HepG2 (cell line): ENCODE measurements around the gene BSG. TPM values are rescaled to one million over a fixed set of nuclear protein-coding genes. Genes with fewer than 3 reads are reported as not detected.
A peak's percentile ranks its signal among the peaks of the same experiment; 100 is the strongest.

Experiments
- DR1 ChIP-seq: sonication (generic); formaldehyde crosslinking; IDR thresholded peaks from 2 replicates; pipeline ENCODE4 v1.8.0; 2021; ENCODE audit warnings: mild to moderate bottlenecking, missing genetic modification reagents, inconsistent platforms
- HNRNPLL ChIP-seq: fragments of 200-400 bp; formaldehyde crosslinking; IDR thresholded peaks from 2 replicates; pipeline ENCODE4 v1.6.1; 2017; ENCODE audit warnings: mild to moderate bottlenecking, low read depth, low read length; ENCODE audit not compliant: poor library complexity, severe bottlenecking
- KDM6A ChIP-seq: IDR thresholded peaks from 2 replicates; pipeline ENCODE4 v1.6.1; 2016; ENCODE audit warnings: low read depth
- NFATC3 ChIP-seq: sonication (generic); formaldehyde crosslinking; IDR thresholded peaks from 2 replicates; pipeline ENCODE4 v1.5.1; 2020; ENCODE audit warnings: mild to moderate bottlenecking, missing genetic modification reagents
- SPEN ChIP-seq: sonication (generic); formaldehyde crosslinking; IDR thresholded peaks from 2 replicates; pipeline ENCODE4 v1.5.1; 2020; ENCODE audit warnings: low read depth, mild to moderate bottlenecking, missing genetic modification reagents
- SRSF1 ChIP-seq: fragments of 200-400 bp; formaldehyde crosslinking; optimal IDR thresholded peaks from 2 replicates; pipeline ENCODE3; 2017; ENCODE audit warnings: mild to moderate bottlenecking, low read depth, low read length, moderate library complexity
- SSRP1 ChIP-seq: IDR thresholded peaks from 2 replicates; pipeline ENCODE4 v1.6.1; 2016; ENCODE audit warnings: control low read depth
- TAF1 ChIP-seq: sonication (generic); formaldehyde crosslinking; IDR thresholded peaks from 2 replicates; pipeline ENCODE4 v1.4.0; 2020; ENCODE audit warnings: missing genetic modification reagents
- TBP ChIP-seq: sonication (generic); formaldehyde crosslinking; IDR thresholded peaks from 2 replicates; pipeline ENCODE4 v1.5.0; 2020; ENCODE audit warnings: missing genetic modification reagents
- ZFYVE20 ChIP-seq: sonication (generic); formaldehyde crosslinking; IDR thresholded peaks from 2 replicates; pipeline ENCODE4 v1.8.0; 2023; ENCODE audit warnings: low read depth, mild to moderate bottlenecking, moderate library complexity, missing genetic modification reagents, borderline replicate concordance
- ZNF24 ChIP-seq: fragments of 450-650 bp; IDR thresholded peaks from 2 replicates; pipeline ENCODE4 v1.6.1; 2017; ENCODE audit warnings: antibody characterized with exemption, mild to moderate bottlenecking
- ZNF326 ChIP-seq: sonication (generic); formaldehyde crosslinking; IDR thresholded peaks from 2 replicates; pipeline ENCODE4 v1.4.0; 2020; ENCODE audit warnings: missing genetic modification reagents, borderline replicate concordance
- polyA plus RNA-seq, 8 experiments: library from polyadenylated mRNA; depleted of rRNA in 3 of 8; stranded (reverse) in 7 of 8; unstranded in 1 of 8; fragments of >200 nt; fragmentation: Illumina TruSeq in 4 of 8; extraction: Trizol in 4 of 8; gene quantifications; 2 replicates each; pipeline versions ENCODE4 v1.2.1 to v1.2.3, GENCODE V29; 2011 to 2016; ENCODE audit warnings: low read depth in 4 of 8, missing spikeins in 1 of 8, mixed read lengths in 1 of 8; ENCODE audit not compliant: insufficient read depth in 1 of 8
- total RNA-seq, 5 experiments: library from RNA; depleted of rRNA; stranded (reverse); fragments of >200 nt; fragmentation: Illumina TruSeq; extraction: Trizol; gene quantifications; 2 replicates each; pipeline ENCODE4 v1.2.3, GENCODE V29; 2016; ENCODE audit warnings: low read depth in 1 of 5
- TF ChIP-seq, protein P1 (sequence below): sonication (generic); formaldehyde crosslinking; IDR thresholded peaks from 2 replicates; pipeline ENCODE4 v1.9.0; 2022; ENCODE audit warnings: low read depth, missing genetic modification reagents
- TF ChIP-seq, protein P2 (sequence below): sonication (generic); formaldehyde crosslinking; IDR thresholded peaks from 2 replicates; pipeline ENCODE4 v1.5.0; 2020; ENCODE audit warnings: missing genetic modification reagents
- TF ChIP-seq, protein P3 (sequence below): sonication (generic); formaldehyde crosslinking; IDR thresholded peaks from 2 replicates; pipeline ENCODE4 v1.5.0; 2020; ENCODE audit warnings: mild to moderate bottlenecking, missing genetic modification reagents, borderline replicate concordance
- TF ChIP-seq, protein P4 (sequence below): sonication (generic); formaldehyde crosslinking; IDR thresholded peaks from 2 replicates; pipeline ENCODE4 v1.4.0; 2020; ENCODE audit warnings: missing genetic modification reagents, borderline replicate concordance

BSG gene
- total and polyA plus RNA-seq, 2 of the 13 experiments (the other 11 are each of a cell fraction or from before 2014, with no cell fraction given), result 309 to 754 TPM

DNA sequence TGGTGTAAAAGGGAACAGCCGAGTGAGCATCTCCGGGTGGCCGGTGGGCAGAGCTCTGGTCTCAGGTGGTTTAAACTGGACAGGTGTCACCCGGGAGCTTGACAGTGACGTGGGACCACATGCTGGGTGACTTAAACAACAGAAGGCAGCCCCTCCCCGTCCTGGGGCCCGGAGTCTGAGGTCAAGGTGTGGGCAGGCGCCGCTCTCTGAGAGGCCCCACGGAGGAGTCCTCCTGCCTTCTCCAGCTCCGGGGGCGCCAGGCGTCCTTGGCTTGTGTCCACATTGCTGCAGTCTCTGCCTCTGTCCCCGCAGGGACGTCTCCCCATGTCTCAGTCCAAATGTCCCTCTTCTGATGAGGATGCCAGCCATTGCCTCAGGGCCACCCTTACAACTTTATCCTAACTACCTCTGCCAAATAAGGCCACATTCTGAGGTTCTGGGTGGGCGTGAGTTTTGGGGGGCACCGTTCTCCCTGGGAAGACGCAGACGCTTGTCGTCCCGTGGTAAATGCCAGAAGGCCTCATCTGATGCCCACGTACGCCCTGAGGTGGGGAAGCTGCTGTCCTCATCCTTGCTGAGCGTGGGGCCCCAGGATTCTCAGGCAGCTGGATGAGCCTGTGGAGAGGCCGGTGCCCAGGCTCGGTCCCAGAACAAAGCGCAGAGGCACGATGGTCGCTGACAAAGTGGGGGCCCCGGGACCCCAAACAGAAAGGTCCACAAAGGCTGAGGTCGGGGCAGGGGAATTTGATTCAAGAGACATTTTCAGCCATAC, 15.6 kb upstream of the BSG start (continued):
- TF ChIP-seq SRSF1 (no peak), ZNF326 (CRISPR knock-in tag) (no peak), ZFYVE20 (CRISPR knock-in tag) (no peak), TBP (CRISPR knock-in tag) (no peak), DR1 (CRISPR knock-in tag) (no peak), HNRNPLL (no peak), NFATC3 (CRISPR knock-in tag) (no peak), KDM6A (CRISPR knock-in tag) (no peak), SSRP1 (CRISPR knock-in tag) (no peak), TAF1 (CRISPR knock-in tag) (peak; percentile 5; the same call in 1 of the 2 replicates), SPEN (CRISPR knock-in tag) (0 out of 2 replicates have a peak, but pooled peaks have one; percentile 3), ZNF24 (no peak)
- TF ChIP-seq, protein P1, sequence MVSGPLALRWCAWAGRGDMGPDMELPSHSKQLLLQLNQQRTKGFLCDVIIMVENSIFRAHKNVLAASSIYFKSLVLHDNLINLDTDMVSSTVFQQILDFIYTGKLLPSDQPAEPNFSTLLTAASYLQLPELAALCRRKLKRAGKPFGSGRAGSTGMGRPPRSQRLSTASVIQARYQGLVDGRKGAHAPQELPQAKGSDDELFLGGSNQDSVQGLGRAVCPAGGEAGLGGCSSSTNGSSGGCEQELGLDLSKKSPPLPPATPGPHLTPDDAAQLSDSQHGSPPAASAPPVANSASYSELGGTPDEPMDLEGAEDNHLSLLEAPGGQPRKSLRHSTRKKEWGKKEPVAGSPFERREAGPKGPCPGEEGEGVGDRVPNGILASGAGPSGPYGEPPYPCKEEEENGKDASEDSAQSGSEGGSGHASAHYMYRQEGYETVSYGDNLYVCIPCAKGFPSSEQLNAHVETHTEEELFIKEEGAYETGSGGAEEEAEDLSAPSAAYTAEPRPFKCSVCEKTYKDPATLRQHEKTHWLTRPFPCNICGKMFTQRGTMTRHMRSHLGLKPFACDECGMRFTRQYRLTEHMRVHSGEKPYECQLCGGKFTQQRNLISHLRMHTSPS, result no peak; the same call in 1 of the 2 replicates
- TF ChIP-seq, protein P2, sequence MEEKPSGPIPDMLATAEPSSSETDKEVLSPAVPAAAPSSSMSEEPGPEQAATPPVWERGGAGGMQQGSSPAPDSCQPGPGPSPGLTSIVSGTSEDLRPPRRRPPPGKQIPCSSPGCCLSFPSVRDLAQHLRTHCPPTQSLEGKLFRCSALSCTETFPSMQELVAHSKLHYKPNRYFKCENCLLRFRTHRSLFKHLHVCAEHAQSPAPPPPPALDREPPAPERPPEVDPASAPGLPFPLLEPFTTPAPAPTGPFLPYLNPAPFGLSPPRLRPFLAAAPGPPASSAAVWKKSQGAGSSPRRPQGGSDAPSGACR (CRISPR knock-in tag), result no peak
- TF ChIP-seq, protein P3, sequence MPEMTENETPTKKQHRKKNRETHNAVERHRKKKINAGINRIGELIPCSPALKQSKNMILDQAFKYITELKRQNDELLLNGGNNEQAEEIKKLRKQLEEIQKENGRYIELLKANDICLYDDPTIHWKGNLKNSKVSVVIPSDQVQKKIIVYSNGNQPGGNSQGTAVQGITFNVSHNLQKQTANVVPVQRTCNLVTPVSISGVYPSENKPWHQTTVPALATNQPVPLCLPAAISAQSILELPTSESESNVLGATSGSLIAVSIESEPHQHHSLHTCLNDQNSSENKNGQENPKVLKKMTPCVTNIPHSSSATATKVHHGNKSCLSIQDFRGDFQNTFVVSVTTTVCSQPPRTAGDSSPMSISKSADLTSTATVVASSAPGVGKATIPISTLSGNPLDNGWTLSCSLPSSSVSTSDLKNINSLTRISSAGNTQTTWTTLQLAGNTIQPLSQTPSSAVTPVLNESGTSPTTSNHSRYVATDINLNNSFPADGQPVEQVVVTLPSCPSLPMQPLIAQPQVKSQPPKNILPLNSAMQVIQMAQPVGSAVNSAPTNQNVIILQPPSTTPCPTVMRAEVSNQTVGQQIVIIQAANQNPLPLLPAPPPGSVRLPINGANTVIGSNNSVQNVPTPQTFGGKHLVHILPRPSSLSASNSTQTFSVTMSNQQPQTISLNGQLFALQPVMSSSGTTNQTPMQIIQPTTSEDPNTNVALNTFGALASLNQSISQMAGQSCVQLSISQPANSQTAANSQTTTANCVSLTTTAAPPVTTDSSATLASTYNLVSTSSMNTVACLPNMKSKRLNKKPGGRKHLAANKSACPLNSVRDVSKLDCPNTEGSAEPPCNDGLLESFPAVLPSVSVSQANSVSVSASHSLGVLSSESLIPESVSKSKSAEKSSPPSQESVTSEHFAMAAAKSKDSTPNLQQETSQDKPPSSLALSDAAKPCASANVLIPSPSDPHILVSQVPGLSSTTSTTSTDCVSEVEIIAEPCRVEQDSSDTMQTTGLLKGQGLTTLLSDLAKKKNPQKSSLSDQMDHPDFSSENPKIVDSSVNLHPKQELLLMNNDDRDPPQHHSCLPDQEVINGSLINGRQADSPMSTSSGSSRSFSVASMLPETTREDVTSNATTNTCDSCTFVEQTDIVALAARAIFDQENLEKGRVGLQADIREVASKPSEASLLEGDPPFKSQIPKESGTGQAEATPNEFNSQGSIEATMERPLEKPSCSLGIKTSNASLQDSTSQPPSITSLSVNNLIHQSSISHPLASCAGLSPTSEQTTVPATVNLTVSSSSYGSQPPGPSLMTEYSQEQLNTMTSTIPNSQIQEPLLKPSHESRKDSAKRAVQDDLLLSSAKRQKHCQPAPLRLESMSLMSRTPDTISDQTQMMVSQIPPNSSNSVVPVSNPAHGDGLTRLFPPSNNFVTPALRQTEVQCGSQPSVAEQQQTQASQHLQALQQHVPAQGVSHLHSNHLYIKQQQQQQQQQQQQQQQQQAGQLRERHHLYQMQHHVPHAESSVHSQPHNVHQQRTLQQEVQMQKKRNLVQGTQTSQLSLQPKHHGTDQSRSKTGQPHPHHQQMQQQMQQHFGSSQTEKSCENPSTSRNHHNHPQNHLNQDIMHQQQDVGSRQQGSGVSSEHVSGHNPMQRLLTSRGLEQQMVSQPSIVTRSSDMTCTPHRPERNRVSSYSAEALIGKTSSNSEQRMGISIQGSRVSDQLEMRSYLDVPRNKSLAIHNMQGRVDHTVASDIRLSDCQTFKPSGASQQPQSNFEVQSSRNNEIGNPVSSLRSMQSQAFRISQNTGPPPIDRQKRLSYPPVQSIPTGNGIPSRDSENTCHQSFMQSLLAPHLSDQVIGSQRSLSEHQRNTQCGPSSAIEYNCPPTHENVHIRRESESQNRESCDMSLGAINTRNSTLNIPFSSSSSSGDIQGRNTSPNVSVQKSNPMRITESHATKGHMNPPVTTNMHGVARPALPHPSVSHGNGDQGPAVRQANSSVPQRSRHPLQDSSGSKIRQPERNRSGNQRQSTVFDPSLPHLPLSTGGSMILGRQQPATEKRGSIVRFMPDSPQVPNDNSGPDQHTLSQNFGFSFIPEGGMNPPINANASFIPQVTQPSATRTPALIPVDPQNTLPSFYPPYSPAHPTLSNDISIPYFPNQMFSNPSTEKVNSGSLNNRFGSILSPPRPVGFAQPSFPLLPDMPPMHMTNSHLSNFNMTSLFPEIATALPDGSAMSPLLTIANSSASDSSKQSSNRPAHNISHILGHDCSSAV (CRISPR knock-in tag), result no peak
- TF ChIP-seq, protein P4, sequence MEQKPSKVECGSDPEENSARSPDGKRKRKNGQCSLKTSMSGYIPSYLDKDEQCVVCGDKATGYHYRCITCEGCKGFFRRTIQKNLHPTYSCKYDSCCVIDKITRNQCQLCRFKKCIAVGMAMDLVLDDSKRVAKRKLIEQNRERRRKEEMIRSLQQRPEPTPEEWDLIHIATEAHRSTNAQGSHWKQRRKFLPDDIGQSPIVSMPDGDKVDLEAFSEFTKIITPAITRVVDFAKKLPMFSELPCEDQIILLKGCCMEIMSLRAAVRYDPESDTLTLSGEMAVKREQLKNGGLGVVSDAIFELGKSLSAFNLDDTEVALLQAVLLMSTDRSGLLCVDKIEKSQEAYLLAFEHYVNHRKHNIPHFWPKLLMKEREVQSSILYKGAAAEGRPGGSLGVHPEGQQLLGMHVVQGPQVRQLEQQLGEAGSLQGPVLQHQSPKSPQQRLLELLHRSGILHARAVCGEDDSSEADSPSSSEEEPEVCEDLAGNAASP (CRISPR knock-in tag), result no peak
